Fibroblast of gingiva (primary cell): ENCODE measurements around the gene LEMD1.

Experiments
- DNase-seq: peaks from one replicate; pipeline ENCODE4 v3.0.0-alpha.2; 2011; ENCODE audit warnings: low read depth

Gene LEMD1

GRCh38 chr1:205421798-205422197, at the start of gene LEMD1:
Gene LEMD1 (minus strand): TSS chr1:205422056. CDS start chr1:205420536, 1,520 bp downstream.
- no peak for DNase-seq

DNA sequence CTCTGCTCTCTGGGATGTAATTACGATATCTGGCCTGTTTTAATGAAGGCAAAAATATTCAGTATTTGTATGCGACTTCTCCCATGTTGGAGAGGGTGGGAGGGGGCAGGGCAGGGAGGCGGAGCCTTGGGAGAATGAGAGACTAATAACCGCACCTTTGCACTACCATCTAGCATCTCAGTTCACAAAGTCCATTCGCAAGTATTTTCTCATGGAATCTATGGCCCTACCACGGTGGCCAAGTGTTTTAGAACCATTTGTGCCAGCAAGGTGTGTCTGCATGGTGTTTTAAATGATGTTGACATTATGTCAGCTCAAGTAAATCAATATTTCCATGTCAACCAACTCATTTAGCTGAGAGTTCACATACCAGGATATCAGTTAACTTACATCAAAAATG, 48.3 kb upstream of the LEMD1 start:
- DNase-seq, result no peak

DNA sequence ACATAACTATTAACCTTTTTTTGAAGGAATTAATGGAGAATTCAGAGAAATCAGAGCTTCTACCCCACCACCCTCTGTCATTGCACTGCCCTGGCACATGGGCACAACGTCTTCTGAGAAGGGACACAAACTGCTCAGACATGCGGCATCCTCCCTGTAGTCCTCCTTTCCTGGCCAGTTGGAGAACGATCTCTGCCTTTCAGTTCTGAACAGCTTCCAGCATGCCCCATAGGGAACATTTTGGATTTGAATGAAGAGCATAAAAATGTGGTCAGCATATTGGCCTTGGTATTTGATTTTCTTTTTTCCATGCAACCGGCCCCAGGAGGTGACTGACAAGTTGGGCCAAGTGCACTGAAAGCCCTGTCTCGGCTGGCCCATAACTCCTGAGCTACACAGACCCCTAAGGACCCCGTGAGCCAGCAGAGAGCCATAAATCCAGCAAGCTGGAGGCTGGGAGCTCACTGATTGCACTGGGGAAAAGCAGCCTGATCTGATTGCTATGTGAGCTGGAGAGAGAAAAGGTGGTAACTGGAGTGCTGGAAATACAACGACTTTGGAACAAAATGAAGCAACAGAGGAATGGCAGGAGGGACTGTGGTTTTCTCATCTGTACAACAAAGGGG, 44.9 kb upstream of the LEMD1 start:
- DNase-seq, result no peak

GRCh38 chr1:205465392-205465791, 43.5 kb upstream of the LEMD1 start:
- no peak for DNase-seq

DNA sequence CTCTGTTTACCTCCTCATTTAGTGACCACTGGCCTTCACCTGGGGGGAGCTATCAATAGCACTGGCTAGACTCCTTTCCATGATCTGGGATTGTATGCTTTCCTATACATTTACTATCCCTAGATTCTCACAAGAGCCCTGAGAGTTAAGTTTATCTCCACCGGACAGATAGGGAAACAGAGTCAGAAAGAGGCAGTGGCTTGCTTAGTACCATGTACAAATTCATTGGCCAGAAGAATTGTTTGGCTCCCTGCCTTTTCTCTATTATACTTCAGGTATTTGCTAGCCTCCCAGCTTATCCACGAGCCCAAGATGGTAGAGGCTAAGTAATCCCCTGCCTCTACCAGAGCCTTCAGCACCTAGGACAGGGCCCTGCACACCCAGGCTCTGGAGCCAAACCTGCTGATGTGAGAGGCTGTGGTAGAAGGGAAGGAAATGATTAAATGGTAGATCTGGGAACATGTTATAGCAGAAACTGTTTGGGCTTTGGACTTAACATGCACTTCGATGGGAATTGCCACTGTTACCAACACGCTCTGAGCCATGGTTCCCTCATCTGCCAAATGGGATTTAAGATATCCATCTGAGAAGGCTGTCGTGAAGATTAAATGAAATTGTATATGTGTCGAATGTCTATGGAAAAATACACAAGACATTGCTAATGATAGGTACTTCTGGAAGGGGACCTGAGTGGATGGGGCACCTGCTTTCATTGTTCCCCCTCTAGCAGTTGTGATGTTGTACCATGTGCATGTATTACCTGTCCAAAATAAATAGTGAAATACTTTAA, 37.1 kb upstream of the LEMD1 start:
- DNase-seq, result peak; percentile 23

DNA sequence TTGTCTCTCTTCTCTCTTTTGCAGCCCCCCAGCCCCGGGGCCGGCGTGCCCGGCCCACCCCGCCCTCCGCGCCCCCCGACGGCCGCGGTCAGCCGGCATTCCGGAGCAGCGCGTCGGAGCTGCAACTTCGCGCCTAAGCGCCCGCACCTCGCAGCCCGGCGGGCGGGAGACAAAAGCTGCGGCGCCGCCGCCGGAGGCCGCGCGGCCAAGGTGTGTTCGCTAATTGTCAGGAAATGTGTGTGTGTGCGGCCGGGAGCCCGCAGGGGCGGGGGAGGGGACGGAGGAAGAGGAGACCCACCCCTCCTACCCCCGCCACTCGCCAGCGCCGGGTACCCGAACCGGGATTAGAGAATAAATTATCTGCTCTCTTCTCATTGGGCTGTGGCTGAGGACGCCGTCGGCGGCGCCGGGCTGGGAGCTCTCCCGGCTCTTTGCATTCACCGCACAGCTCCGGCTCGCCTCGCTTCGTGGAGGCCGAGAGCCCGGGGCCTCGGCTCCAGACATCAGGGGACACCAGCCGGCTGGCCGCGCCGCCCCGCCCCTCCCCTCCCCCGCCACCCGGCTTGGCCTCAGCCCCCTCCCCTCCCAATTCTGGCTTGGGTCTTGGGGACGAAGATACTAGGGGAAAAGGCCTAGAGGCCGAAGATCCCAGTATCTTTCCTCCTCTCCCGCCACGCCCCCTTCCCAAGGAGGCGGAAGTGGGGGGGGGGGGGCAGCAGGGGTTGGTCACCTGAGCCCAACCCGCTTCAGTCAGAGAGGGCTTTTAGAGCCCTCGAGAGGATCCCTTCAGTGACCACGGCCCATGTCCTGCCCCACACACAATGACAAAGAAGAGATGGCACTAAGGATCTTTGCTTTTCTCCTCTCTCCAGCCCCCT, 35.3 kb upstream of the LEMD1 start:
- DNase-seq, result no peak

- no peak for DNase-seq
Measured at GRCh38 chr1:205456383-205456867, 34.6 kb upstream of the LEMD1 start.

DNA sequence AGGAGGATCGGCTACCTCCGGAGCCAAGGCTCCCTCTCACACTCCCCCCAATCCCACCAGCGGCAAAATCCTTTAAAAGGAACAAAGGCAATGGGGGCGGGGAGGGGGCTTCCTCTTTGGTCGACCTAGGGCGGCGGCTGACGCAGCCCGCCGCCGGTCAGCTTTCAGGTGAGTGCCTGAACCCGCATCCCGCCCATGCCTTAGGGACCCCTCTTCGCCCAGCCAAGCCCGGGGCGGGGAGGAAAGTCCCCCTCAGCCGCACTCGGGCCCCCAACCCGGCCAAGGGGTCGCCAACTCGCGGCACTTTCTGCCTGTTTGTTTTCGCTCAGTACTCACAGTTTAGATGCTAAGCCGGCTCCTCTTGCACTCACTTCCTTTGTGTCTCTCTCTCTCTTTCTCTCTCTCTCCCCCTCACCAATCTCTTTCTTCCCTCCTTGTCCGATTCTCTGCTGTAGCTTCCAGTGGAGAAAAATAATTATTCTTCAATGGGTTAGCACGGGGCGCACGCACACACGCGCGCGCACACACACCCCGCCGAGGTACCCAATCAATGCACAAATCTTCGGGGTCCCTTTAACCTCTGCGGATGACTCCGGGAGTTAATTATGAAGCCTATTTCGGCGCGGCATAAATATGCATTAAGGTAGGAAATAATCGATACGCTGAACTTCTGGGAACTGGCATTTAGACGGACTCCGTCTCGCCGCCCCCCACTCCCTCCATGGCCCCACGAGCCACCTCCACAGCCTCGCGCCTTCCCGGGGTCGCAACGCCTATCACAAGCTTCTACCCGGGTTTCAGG, 33.9 kb upstream of the LEMD1 start, which contains the start of gene BLACAT1:
TSS of gene BLACAT1 (minus strand) at position 465 of the 802 bp plus-strand sequence.
- no peak for DNase-seq

- no peak for DNase-seq
Measured at GRCh38 chr1:205454903-205455335, 33.1 kb upstream of the LEMD1 start.

GRCh38 chr1:205453466-205453865, 31.6 kb upstream of the LEMD1 start:
- no peak for DNase-seq

GRCh38 chr1:205452933-205453332, 31.1 kb upstream of the LEMD1 start:
- no peak for DNase-seq

DNA sequence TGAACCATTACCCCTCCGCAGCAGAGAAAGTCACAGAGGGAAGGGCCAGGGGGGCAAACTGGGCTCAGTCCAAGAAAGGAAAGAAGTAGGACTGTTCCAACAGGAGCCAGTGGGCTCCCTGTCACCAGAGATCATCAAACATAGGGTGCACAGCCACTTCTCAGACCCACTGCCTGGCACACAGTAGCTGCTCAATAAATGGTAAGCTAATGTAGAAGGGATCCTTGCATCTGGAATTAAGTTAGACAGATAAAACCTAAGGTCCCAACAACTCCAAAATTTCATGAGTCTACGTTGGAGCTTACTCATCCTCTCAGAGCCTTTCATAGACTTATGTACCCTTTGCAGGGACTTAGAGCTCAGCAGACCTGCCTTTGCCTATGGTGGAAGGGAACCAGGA, 30.5 kb upstream of the LEMD1 start:
- no peak for DNase-seq

DNA sequence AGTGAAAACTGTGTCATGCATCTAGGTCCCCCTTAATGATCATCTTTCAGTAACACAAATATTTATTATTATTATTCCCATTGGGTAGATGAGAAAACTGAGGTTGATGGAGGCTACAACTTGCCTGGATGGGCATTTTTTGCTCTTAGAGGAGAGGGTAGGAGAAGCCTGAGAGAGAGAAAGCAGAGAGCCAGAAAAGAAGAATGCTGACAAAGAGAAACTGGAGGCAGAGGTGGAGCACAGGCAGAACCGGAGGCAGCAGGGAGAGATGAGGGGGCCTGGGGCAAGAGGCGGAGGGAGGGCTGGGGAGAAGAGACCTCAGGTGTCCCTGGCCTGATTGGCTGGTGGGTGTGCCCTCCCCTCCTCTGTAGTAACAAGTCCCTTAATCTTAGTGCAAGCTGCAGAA, 29.9 kb upstream of the LEMD1 start:
- DNase-seq, result no peak

DNA sequence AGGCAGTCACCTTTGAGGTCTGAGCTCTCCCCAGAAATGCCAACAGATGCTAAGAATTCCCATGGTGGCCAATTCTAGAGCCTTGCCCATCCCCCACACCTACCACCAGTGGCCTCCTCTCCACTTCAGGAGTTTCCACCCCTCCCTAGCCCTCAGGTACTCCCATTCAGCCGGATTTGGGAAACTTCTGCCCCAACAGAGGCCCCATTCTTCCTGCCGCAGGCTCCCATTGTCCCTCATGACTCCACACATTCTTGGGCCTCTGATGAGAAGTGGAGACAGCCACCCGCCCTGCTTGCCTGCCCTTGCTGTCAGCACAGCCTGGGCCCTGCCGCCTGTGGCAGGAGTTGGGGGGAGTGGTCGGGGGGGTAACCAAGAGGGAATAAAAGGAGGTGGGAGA, 29.3 kb upstream of the LEMD1 start:
- DNase-seq, result no peak

DNA sequence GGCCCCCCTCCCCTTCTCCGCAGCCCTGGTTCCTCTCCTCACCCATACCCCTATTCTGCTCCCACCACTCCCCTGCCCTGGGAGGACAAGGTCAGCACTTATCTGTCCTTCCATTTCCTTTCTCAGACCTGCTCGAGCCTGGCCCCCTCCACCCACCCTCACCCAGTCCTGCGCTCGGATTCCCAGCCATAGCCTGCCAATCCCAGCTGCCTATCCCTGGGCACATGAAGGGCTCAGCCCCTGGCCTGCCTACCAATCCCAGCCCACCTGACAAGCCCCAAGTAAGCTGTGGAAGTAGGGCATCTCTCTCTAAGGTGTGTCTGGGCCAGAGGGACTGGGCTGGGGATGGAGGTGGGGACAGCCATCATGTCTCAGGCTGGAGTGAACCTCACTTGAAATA, 28.6 kb upstream of the LEMD1 start:
- DNase-seq, result no peak

GRCh38 chr1:205449750-205450443, 28.0 kb upstream of the LEMD1 start:
- no peak for DNase-seq

DNA sequence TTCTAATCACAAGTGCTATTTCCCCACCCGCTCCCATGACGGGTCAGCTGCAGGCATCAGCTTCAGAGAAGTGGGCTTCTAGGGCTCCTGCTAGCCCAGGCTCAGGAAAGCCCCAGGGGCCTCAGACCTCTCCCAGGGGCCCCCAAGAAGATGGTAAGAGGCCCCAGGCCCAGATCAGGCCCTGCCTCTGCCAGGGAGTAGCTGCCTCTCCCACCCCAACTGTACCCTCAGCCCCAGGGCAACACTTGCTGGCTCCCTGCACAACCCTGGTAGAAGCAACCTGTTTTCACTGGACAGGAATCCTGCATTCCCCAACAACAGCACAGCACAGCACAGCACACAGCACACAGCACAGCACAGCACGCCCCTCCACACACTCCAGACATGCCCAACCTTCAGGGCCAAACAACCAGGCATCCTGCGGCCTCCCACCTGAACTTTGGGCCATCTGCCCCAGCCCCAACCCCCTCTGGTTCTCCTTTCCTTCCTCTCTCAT, 27.4 kb upstream of the LEMD1 start:
- DNase-seq, result no peak

- DNase-seq, result no peak
Measured at GRCh38 chr1:205448540-205449253, 26.8 kb upstream of the LEMD1 start.

DNA sequence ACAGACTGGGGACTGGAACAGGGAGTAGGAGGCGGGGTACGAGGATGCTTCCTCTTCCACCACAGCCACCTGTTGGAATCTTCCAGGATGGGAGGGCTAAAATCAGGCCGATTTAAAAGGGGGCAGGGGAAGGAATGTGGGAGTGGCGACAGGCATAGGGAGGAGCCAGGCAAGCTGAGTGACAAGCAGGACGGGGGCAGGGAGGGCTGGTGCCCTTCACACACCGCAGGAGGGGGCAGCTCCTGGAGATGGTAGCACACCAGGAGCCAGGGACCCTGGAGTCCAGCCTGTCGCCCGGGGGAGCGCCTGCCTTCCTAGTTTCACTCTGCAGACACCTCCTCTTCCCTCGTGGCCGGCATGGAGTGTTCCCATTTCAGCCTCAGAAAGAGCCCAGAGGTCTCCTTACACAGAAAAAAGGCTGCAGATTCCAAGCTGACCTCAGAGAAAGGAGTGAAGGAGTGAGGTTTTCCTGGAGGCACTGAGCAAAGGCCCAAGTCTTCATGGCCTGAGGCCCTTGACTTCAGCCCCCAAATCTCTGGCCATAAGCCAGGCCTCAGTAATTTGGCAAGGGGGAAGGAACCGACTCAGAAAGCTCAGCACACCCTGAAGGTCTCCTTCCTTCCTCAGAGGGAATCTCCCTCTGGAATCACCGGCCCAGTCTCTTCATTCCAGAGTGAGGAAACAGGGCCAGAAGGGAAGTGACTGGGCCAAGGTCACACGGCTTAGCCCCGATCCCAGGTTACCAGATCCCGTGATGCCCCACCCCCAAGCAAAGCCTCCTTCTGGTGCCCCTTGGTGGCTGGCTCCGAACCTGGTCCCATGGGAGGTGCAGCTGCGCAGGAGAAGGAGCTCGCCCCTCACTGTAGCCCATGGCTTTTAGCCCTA, 25.8 kb upstream of the LEMD1 start:
- no peak for DNase-seq
